GM23338 (cell line): ENCODE data around the gene INPP4A. TPM values are rescaled to one million over a fixed set of nuclear protein-coding genes. Genes with fewer than 3 reads are reported as not detected.

ENCODE experiments used
- ATAC-seq: fragments of 200-7000 bp; cut with Tn5 transposase; 3 replicates; pipeline ENCODE4 v1.9.1; 2020
- DNase-seq: peaks from one replicate; pipeline ENCODE4 v3.0.0-alpha.2; 2015; ENCODE audit warnings: low spot score
- H2AFZ ChIP-seq: fragments of 200-600 bp; sonication (generic); 2 replicates; pipeline ENCODE4 v1.8.0; 2016; ENCODE audit warnings: antibody characterized with exemption, mild to moderate bottlenecking, moderate library complexity
- H3F3A ChIP-seq: fragments of 200-600 bp; sonication (generic); replicated peaks from 2 replicates; pipeline ENCODE4 v1.8.0; 2017; ENCODE audit warnings: antibody characterized with exemption, mixed run types, low read depth
- H3K27ac ChIP-seq: fragments of 200-600 bp; sonication (generic); 2 replicates; pipeline ENCODE4 v1.6.1; 2016; ENCODE audit warnings: low read depth
- H3K27me3 ChIP-seq: fragments of 200-600 bp; sonication (generic); 2 replicates; pipeline ENCODE4 v1.8.0; 2016; ENCODE audit warnings: mild to moderate bottlenecking, mixed run types, moderate library complexity; ENCODE audit not compliant: insufficient read depth
- H3K36me3 ChIP-seq: fragments of 200-600 bp; sonication (generic); 2 replicates; pipeline ENCODE4 v1.8.0; 2016; ENCODE audit warnings: mild to moderate bottlenecking; ENCODE audit not compliant: insufficient read depth
- H3K4me1 ChIP-seq: fragments of 200-600 bp; sonication (generic); 2 replicates; pipeline ENCODE4 v1.8.0; 2016; ENCODE audit warnings: mild to moderate bottlenecking, moderate library complexity; ENCODE audit not compliant: insufficient read depth
- H3K4me2 ChIP-seq: fragments of 200-600 bp; sonication (generic); 2 replicates; pipeline ENCODE4 v1.7.1; 2017; ENCODE audit warnings: mixed run types
- H3K4me3 ChIP-seq: fragments of 200-600 bp; sonication (generic); 2 replicates; pipeline ENCODE4 v1.6.1; 2016; ENCODE audit warnings: mixed run types
- H3K79me2 ChIP-seq: fragments of 200-600 bp; sonication (generic); replicated peaks from 2 replicates; pipeline ENCODE4 v1.8.0; 2017; ENCODE audit warnings: mild to moderate bottlenecking; ENCODE audit not compliant: insufficient read depth
- H3K9me2 ChIP-seq: fragments of 200-600 bp; sonication (generic); 2 replicates; pipeline ENCODE4 v1.8.0; 2017; ENCODE audit not compliant: insufficient read depth
- H4K20me1 ChIP-seq: fragments of 200-600 bp; sonication (generic); replicated peaks from 2 replicates; pipeline ENCODE4 v1.8.0; 2017; ENCODE audit warnings: mild to moderate bottlenecking; ENCODE audit not compliant: insufficient read depth
- H3K27ac Mint-ChIP-seq: 2 replicates; pipeline ENCODE4 v1.8.0; 2020; ENCODE audit warnings: inconsistent platforms, mild to moderate bottlenecking, moderate library complexity, mixed read lengths
- H3K27me3 Mint-ChIP-seq: 3 replicates; pipeline ENCODE4 v1.8.0; 2022; ENCODE audit warnings: low read depth, mild to moderate bottlenecking, moderate library complexity, mixed read lengths, inconsistent platforms; ENCODE audit not compliant: insufficient read depth, poor library complexity
- H3K36me3 Mint-ChIP-seq: 3 replicates; pipeline ENCODE4 v1.8.0; 2021; ENCODE audit warnings: low read depth, mild to moderate bottlenecking, inconsistent platforms, moderate library complexity, mixed read lengths
- H3K4me1 Mint-ChIP-seq: 3 replicates; pipeline ENCODE4 v1.8.0; 2020; ENCODE audit warnings: mild to moderate bottlenecking, inconsistent platforms, mixed read lengths
- H3K4me3 Mint-ChIP-seq: 3 replicates; pipeline ENCODE4 v1.8.0; 2021; ENCODE audit warnings: moderate library complexity, mild to moderate bottlenecking, inconsistent platforms, mixed read lengths
- H3K9me3 Mint-ChIP-seq: 3 replicates; pipeline ENCODE4 v1.8.0; 2020; ENCODE audit warnings: moderate library complexity, mild to moderate bottlenecking, inconsistent platforms, mixed read lengths
- CREB1 ChIP-seq: fragments of 250-450 bp; sonication (Bioruptor Pico); IDR thresholded peaks from 2 replicates; pipeline ENCODE4 v1.5.0; 2020; ENCODE audit warnings: low read depth, mild to moderate bottlenecking, moderate library complexity
- CTCF ChIP-seq, 2 experiments: fragments of 200-600 bp in 1 of 2; sonication (generic) in 1 of 2; conservative IDR thresholded peaks; 2 replicates each; pipeline versions ENCODE4 v1.5.1 to v1.6.1; 2016 to 2017; ENCODE audit warnings: antibody characterized with exemption in 2 of 2, low read depth in 2 of 2, mild to moderate bottlenecking in 2 of 2, moderate library complexity in 1 of 2
- ETS1 ChIP-seq: IDR thresholded peaks from 2 replicates; pipeline ENCODE4 v1.6.1; 2016; ENCODE audit warnings: antibody characterized with exemption
- EZH2 ChIP-seq: fragments of 200-600 bp; sonication (generic); IDR thresholded peaks from one replicate; pipeline ENCODE4 v1.8.0; 2017; ENCODE audit warnings: antibody characterized with exemption, mild to moderate bottlenecking, low read depth; ENCODE audit not compliant: unreplicated experiment
- EZH2phosphoT487 ChIP-seq: fragments of 200-600 bp; sonication (generic); IDR thresholded peaks from one replicate; pipeline ENCODE4 v1.8.1; 2018; ENCODE audit warnings: antibody characterized with exemption; ENCODE audit not compliant: unreplicated experiment
- JUNB ChIP-seq: IDR thresholded peaks from one replicate; pipeline ENCODE4 v1.6.1; 2016; ENCODE audit warnings: antibody characterized with exemption; ENCODE audit not compliant: unreplicated experiment
- NANOG ChIP-seq: IDR thresholded peaks from 2 replicates; pipeline ENCODE4 v1.6.1; 2016; ENCODE audit warnings: antibody characterized with exemption, borderline replicate concordance
- POLR2AphosphoS5 ChIP-seq: IDR thresholded peaks from 2 replicates; pipeline ENCODE4 v1.6.1; 2016; ENCODE audit warnings: antibody characterized with exemption, low read depth
- REST ChIP-seq: IDR thresholded peaks from one replicate; pipeline ENCODE4 v1.6.1; 2018; ENCODE audit warnings: antibody characterized with exemption; ENCODE audit not compliant: unreplicated experiment
- STAT1 ChIP-seq: IDR thresholded peaks from one replicate; pipeline ENCODE4 v1.6.1; 2016; ENCODE audit warnings: antibody characterized with exemption; ENCODE audit not compliant: unreplicated experiment
- ZNF114 ChIP-seq: fragments of 250-450 bp; sonication (Bioruptor Pico); IDR thresholded peaks from 2 replicates; pipeline ENCODE4 v1.5.0; 2020; ENCODE audit warnings: mild to moderate bottlenecking, moderate library complexity
- ZNF331 ChIP-seq: fragments of 250-450 bp; sonication (Bioruptor Pico); IDR thresholded peaks from 2 replicates; pipeline ENCODE4 v1.5.0; 2020; ENCODE audit warnings: low read depth, mild to moderate bottlenecking, moderate library complexity
- ZNF462 ChIP-seq: fragments of 250-450 bp; sonication (Bioruptor Pico); IDR thresholded peaks from 2 replicates; pipeline ENCODE4 v1.5.0; 2020; ENCODE audit warnings: mild to moderate bottlenecking, moderate library complexity
- polyA plus RNA-seq: library from polyadenylated mRNA; unstranded; fragments of >200 nt; fragmentation: Nextera tagmentation; extraction: Ambion mirVana; gene quantifications from 2 replicates; pipeline ENCODE4 v1.2.1, GENCODE V29; 2016
- total RNA-seq: library from RNA; depleted of rRNA; stranded (reverse); fragments of >200 nt; shearing (Covaris generic); gene quantifications from 2 replicates; pipeline ENCODE4 v1.2.3, GENCODE V29; 2014

INPP4A gene
- total and polyA plus RNA-seq, 2 experiments from 2014 or later = 8.5 to 36.9 TPM

- peaks cover 73% of the 10 kb centered on the region for H3K4me1 Mint-ChIP-seq
- Histone ChIP-seq H4K20me1 (peaks cover 41% of the 10 kb centered on the region), H3K4me2 (no peak overlapping the region), H3K79me2 (peaks cover 96% of the 10 kb centered on the region), H3K36me3 (peaks cover 3% of the 10 kb centered on the region; the same call in 1 of the 2 replicates), H2AFZ (no peak overlapping the region), H3K27ac (no peak overlapping the region), H3K9me2 (no peaks in the 10 kb centered on the region), H3K4me3 (no peak overlapping the region), H3K4me1 (peaks cover 44% of the 10 kb centered on the region), H3F3A (no peaks in the 10 kb centered on the region), H3K27me3 (no peaks in the 10 kb centered on the region)
- TF ChIP-seq ZNF114 = no peak
- no peak for TF ChIP-seq CTCF (conservative IDR thresholded peaks at IDR 0.05; ENCODE audit: low read depth in 2 of 2)
- TF ChIP-seq ETS1 = no peak
- TF ChIP-seq CREB1 (CRISPR knock-in tag) = no peak
- TF ChIP-seq REST = no peak
- TF ChIP-seq ZNF462 (CRISPR knock-in tag) = no peak
- no peak for TF ChIP-seq EZH2
- TF ChIP-seq POLR2AphosphoS5 = no peak
- no peak for TF ChIP-seq ZNF331 (CRISPR knock-in tag)
- no peak for TF ChIP-seq JUNB
- TF ChIP-seq NANOG = no peak
- TF ChIP-seq STAT1 = no peak
- TF ChIP-seq EZH2phosphoT487 = no peak
- ATAC-seq (no peak), DNase-seq (no peak)
- H3K27me3 Mint-ChIP-seq = peaks cover 1% of the 10 kb centered on the region
- peaks cover 8% of the 10 kb centered on the region; the same call in 2 of the 3 replicates for H3K36me3 Mint-ChIP-seq
- H3K4me3 Mint-ChIP-seq = no peak overlapping the region
- H3K9me3 Mint-ChIP-seq = no peaks in the 10 kb centered on the region
- H3K27ac Mint-ChIP-seq = no peak overlapping the region
These were observed 7.9 kb downstream of the INPP4A start for GRCh38 chr2:98452396-98453027.
